SK-N-SH (cell line): ENCODE data around the gene CRB1. TPM values are rescaled to one million over a fixed set of nuclear protein-coding genes. Genes with fewer than 3 reads are reported as not detected.

Experiments
- CTCF ChIA-PET: fragments of 300-600, 350-600 bp; formaldehyde crosslinking; extraction: SDS; loops from one replicate; lab custom pipeline; 2021; lab: Yijun Ruan, JAX
- POLR2A ChIA-PET: fragments of 350-600 bp; sonication (Branson Sonifier 250); formaldehyde crosslinking; extraction: SDS; loops from one replicate; lab custom pipeline; 2020; ENCODE audit warnings: antibody characterized with exemption, inconsistent platforms; lab: Yijun Ruan, JAX
- DNase-seq: peaks from one replicate; pipeline ENCODE4 v3.0.0; 2012
- H2AFZ ChIP-seq: fragments of 200-600 bp; sonication (generic); 2 replicates; pipeline ENCODE4 v1.8.1; 2016; ENCODE audit warnings: antibody characterized with exemption, mild to moderate bottlenecking, low read depth
- H3F3A ChIP-seq: fragments of 200-600 bp; sonication (generic); replicated peaks from 2 replicates; pipeline ENCODE3; 2016; ENCODE audit warnings: antibody characterized with exemption, mild to moderate bottlenecking; ENCODE audit not compliant: insufficient read depth
- H3K27ac ChIP-seq, 2 experiments: fragments of 200-500 bp in 1 of 2; fragments of 200-600 bp in 1 of 2; sonication (Bioruptor generic) in 1 of 2; sonication (generic), shearing (Covaris generic) in 1 of 2; 2 replicates each; pipeline versions ENCODE4 v1.5.1 to v1.6.1; 2014 to 2016; ENCODE audit warnings: low read depth in 2 of 2, inconsistent platforms in 1 of 2, low read length in 1 of 2, mild to moderate bottlenecking in 1 of 2, mixed read lengths in 1 of 2
- H3K27me3 ChIP-seq: fragments of 200-600 bp; sonication (generic), shearing (Covaris generic); 2 replicates; pipeline ENCODE4 v1.6.1; 2016; ENCODE audit warnings: mixed run types; ENCODE audit not compliant: insufficient read depth
- H3K36me3 ChIP-seq, 2 experiments: fragments of 200-500 bp in 1 of 2; fragments of 200-600 bp in 1 of 2; sonication (Bioruptor generic) in 1 of 2; sonication (generic) in 1 of 2; replicated peaks in 1 of 2; 2 replicates each; pipeline versions ENCODE3 to v1.5.1; 2014 to 2016; ENCODE audit warnings: low read length in 1 of 2, mild to moderate bottlenecking in 1 of 2; ENCODE audit not compliant: insufficient read depth in 2 of 2, control insufficient read depth in 1 of 2
- H3K4me1 ChIP-seq, 2 experiments: fragments of 200-500 bp in 1 of 2; fragments of 200-600 bp in 1 of 2; sonication (Bioruptor generic) in 1 of 2; sonication (generic), shearing (Covaris generic) in 1 of 2; 2 replicates each; pipeline versions ENCODE4 v1.5.1 to v1.6.1; 2014 to 2016; ENCODE audit warnings: low read depth in 1 of 2, low read length in 1 of 2, mixed run types in 1 of 2; ENCODE audit not compliant: insufficient read depth in 2 of 2, control insufficient read depth in 1 of 2
- H3K4me2 ChIP-seq: fragments of 200-600 bp; sonication (generic), shearing (Covaris generic); 2 replicates; pipeline ENCODE4 v1.6.1; 2017; ENCODE audit warnings: mixed run types
- H3K4me3 ChIP-seq, 2 experiments: fragments of 200-500 bp in 1 of 2; fragments of 200-600 bp in 1 of 2; sonication (Bioruptor generic) in 1 of 2; sonication (generic), shearing (Covaris generic) in 1 of 2; 2 replicates each; pipeline versions ENCODE4 v1.5.1 to v1.8.1; 2014 to 2016; ENCODE audit warnings: low read depth in 2 of 2, inconsistent platforms in 1 of 2, low read length in 1 of 2, mild to moderate bottlenecking in 1 of 2, mixed read lengths in 1 of 2, moderate library complexity in 1 of 2
- H3K79me2 ChIP-seq: fragments of 200-600 bp; sonication (generic); 2 replicates; pipeline ENCODE4 v1.8.1; 2017; ENCODE audit warnings: mild to moderate bottlenecking; ENCODE audit not compliant: insufficient read depth
- H3K9ac ChIP-seq: fragments of 200-600 bp; sonication (generic); 2 replicates; pipeline ENCODE4 v1.6.1; 2017; ENCODE audit warnings: mixed run types
- H3K9me2 ChIP-seq: fragments of 200-600 bp; sonication (generic); 2 replicates; pipeline ENCODE4 v1.6.1; 2017; ENCODE audit warnings: mixed run types
- H3K9me3 ChIP-seq: fragments of 200-600 bp; sonication (generic); 2 replicates; pipeline ENCODE4 v1.6.1; 2017; ENCODE audit warnings: mixed run types, mild to moderate bottlenecking, moderate library complexity
- H4K20me1 ChIP-seq: fragments of 200-600 bp; sonication (generic); 2 replicates; pipeline ENCODE4 v1.6.1; 2017; ENCODE audit warnings: mild to moderate bottlenecking, mixed run types; ENCODE audit not compliant: insufficient read depth
- CTCF ChIP-seq: fragments of 200-600 bp; sonication (generic); IDR thresholded peaks from 2 replicates; pipeline ENCODE4 v1.6.1; 2017; ENCODE audit warnings: antibody characterized with exemption, mild to moderate bottlenecking, moderate library complexity
- IRF3 ChIP-seq: fragments of 150-350 bp; IDR thresholded peaks from 2 replicates; pipeline ENCODE4 v1.6.1; 2016; ENCODE audit warnings: mild to moderate bottlenecking, low read depth, low read length
- JUND ChIP-seq: IDR thresholded peaks from 2 replicates; pipeline ENCODE4 v1.4.0; 2012
- NRF1 ChIP-seq: IDR thresholded peaks from 2 replicates; pipeline ENCODE4 v1.6.1; 2012; ENCODE audit warnings: low read depth, mild to moderate bottlenecking, low read length
- RXRA ChIP-seq: IDR thresholded peaks from 2 replicates; pipeline ENCODE4 v1.4.0; 2012; ENCODE audit warnings: low read depth, mild to moderate bottlenecking, borderline replicate concordance
- USF1 ChIP-seq: IDR thresholded peaks from 2 replicates; pipeline ENCODE4 v1.4.0; 2012; ENCODE audit warnings: low read depth, borderline replicate concordance
- USF2 ChIP-seq: fragments of 150-350 bp; IDR thresholded peaks from 2 replicates; pipeline ENCODE4 v1.6.1; 2017; ENCODE audit warnings: antibody characterized with exemption, low read length, low read depth, borderline replicate concordance
- ZBTB33 ChIP-seq: IDR thresholded peaks from 2 replicates; pipeline ENCODE4 v1.4.0; 2012; ENCODE audit warnings: low read depth, borderline replicate concordance
- WGBS: methylation state at CpG from one replicate; pipeline ENCODE4 v1.1.6; 2017; ENCODE audit warnings: low lambda C conversion rate; 5-methylcytosine and 5-hydroxymethylcytosine counted together
- polyA plus RNA-seq, 3 experiments: library from polyadenylated mRNA; depleted of rRNA; stranded (reverse); fragments of >200 nt; gene quantifications; 2 replicates each; pipeline ENCODE4 v1.2.3, GENCODE V29; 2012

The CRB1 gene
- polyA plus RNA-seq, 1 of the 3 experiments (the other 2 are of a cell fraction), result 0.13 TPM

- Histone ChIP-seq H3K9me2 (no peaks in the 10 kb centered on the region), H3K4me1 (no peaks in the 10 kb centered on the region), H4K20me1 (no peaks in the 10 kb centered on the region), H3K27me3 (no peaks in the 10 kb centered on the region), H3F3A (no peaks in the 10 kb centered on the region), H3K9ac (no peak overlapping the region), H3K79me2 (no peaks in the 10 kb centered on the region), H3K4me2 (no peak overlapping the region), H2AFZ (no peak overlapping the region)
- CTCF ChIA-PET, result interaction anchor here (1.0 kb wide), 1 partner anchor 13 kb away, joined by 3 read pairs; no protein-coding TSS in a partner anchor
- TF ChIP-seq ZBTB33, result no peak
- TF ChIP-seq RXRA, result no peak
- TF ChIP-seq NRF1, result no peak
- no peak for TF ChIP-seq CTCF
- no peak for TF ChIP-seq IRF3
- no peak for TF ChIP-seq USF2
- TF ChIP-seq, all 33 proteins: peak for 0
- no peaks in the 10 kb centered on the region for H3K36me3 ChIP-seq
- H3K9me3 ChIP-seq, result no peaks in the 10 kb centered on the region
- no peak overlapping the region for H3K27ac ChIP-seq
- no peak overlapping the region for H3K4me3 ChIP-seq
- DNase-seq, result no peak
- POLR2A ChIA-PET, result no interaction called here
- WGBS, result 62% methylated on average over 7 of the region's 7 CpGs
Measured at GRCh38 chr1:197367627-197368026, 99.6 kb downstream of the CRB1 start.

GRCh38 chr1:197374428-197374827 lies 106.4 kb downstream of the CRB1 start:
- Histone ChIP-seq H3K9me3 (no peaks in the 10 kb centered on the region), H3K4me2 (no peak overlapping the region), H4K20me1 (no peaks in the 10 kb centered on the region), H3K79me2 (no peaks in the 10 kb centered on the region), H3K27ac (no peak overlapping the region), H3K9me2 (no peaks in the 10 kb centered on the region), H2AFZ (no peak overlapping the region; the same call in 1 of the 2 replicates), H3F3A (no peaks in the 10 kb centered on the region), H3K4me3 (no peak overlapping the region), H3K27me3 (no peaks in the 10 kb centered on the region), H3K36me3 (no peaks in the 10 kb centered on the region), H3K9ac (no peak overlapping the region), H3K4me1 (no peaks in the 10 kb centered on the region; a peak in 1 of 4 replicates)
- ChIA-PET CTCF (no interaction called here), POLR2A (no interaction called here)
- 26% methylated on average over 1 of the region's 1 CpG for WGBS
- no peak for DNase-seq
- no peak for TF ChIP-seq USF1
- TF ChIP-seq ZBTB33, result no peak
- no peak for TF ChIP-seq JUND
